Measurements from ENCODE around the gene TTLL4.

- TF ChIP-seq POLR2A (IDR thresholded peaks at IDR 0.05) (no peak), CTCF (IDR thresholded peaks at IDR 0.05) (no peak)
These were observed 11.3 kb downstream of the TTLL4 start for GRCh38 chr2:218721934-218722333.
